ENCODE data around the gene TMEM259.

The TMEM259 gene

DNA sequence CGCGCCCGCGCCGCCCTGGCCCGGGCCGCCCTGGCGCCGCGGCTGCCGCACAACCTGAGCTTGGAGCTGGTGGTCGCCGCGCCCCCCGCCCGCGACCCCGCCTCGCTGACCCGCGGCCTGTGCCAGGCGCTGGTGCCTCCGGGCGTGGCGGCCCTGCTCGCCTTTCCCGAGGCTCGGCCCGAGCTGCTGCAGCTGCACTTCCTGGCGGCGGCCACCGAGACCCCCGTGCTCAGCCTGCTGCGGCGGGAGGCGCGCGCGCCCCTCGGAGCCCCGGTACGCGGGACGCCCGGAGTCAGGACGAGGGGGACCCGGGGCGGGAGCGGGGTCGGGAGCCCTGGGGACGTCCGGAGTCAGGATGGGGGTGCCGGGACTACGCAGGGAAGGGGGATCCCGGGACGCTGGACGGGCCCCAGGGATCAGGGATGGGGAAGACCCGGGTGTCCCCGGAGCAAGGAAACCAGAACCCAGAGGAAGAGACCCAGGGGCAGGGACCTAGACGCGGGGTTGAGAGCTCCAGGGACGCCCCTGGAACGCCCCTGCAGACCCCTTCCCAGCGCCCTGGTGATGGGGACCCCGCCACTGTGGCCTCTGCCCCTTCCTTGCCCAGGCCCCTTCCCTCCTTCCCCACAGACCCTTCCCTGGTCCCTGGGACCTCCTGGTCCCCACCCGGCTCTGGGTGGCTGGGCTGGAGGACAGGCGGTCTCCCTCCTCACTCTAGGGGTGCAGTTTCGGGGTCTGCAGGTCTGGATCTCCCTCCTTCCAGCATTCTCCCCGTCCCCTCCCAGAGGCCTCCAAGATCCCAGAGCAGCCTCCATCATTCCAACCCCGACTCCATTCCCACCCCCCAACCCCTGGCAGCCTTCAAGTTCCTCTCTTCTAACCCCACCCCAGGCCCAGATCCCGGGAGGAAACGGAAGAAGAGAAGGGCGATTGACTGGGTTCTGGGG lies 20.1 kb downstream of the TMEM259 start:
- DNase-seq = no peak

DNA sequence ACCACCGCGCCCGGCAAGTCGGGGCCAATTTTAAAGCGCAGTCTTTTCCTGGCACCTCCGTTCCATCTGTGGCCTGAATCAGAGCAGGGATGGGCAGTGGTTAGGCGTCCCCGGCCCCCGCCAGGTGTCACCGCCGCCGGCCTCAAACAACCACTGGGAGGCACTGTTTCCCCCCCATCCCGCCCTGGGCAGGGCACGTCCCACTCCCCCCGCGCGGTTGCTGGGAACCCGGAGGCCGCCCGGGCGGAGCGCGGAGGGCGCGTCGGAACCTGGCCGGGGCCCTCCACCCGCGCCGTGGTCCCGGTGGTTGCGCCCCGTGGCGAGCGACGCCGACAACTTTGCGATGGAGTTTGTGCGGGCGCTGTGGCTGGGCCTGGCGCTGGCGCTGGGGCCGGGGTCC lies 20.8 kb downstream of the TMEM259 start, which contains the start of gene GRIN3B:
Gene GRIN3B, plus strand, starts transcription at position 325 of the 400 bp plus-strand sequence. Its CDS starts 19 bp downstream, at position 344.
- DNase-seq = peak; percentile 53

DNA sequence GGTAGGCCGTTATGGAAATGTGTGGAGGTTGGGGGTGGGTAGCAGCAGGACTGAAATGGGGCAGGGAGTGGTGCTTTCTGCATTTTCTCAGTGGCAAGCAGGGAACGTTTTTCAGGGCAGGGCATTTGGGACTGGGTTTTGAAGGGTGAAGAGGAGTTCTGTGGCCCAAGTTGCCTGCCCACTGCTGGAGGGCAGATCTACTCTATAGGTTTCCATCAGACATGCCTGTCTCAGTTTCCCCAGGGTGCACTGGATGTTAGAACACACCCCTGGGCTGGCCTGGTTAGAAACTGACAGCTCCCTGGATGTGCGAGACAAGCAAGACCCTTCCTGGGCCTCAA lies 21.6 kb downstream of the TMEM259 start:
- DNase-seq = no peak

DNA sequence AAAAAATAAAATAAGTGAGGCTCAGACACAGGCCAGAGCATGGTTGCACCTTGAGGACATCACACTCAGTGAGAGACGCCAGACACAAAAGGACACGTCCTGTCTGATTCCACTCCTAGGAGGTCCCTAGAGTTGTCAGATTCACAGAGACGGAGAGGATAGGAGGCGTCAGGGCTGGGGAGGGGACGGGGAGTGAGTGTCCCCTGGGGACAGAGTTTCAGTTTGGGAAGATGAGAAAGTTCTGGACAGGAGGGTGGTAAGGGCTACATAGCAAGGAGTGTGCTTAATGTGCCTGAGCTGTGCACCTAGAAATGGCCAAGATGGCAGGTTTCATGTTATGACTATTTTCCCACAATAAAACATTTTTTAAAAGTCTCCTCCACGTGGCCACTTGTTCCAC lies 22.9 kb downstream of the TMEM259 start:
- no peak for DNase-seq

DNA sequence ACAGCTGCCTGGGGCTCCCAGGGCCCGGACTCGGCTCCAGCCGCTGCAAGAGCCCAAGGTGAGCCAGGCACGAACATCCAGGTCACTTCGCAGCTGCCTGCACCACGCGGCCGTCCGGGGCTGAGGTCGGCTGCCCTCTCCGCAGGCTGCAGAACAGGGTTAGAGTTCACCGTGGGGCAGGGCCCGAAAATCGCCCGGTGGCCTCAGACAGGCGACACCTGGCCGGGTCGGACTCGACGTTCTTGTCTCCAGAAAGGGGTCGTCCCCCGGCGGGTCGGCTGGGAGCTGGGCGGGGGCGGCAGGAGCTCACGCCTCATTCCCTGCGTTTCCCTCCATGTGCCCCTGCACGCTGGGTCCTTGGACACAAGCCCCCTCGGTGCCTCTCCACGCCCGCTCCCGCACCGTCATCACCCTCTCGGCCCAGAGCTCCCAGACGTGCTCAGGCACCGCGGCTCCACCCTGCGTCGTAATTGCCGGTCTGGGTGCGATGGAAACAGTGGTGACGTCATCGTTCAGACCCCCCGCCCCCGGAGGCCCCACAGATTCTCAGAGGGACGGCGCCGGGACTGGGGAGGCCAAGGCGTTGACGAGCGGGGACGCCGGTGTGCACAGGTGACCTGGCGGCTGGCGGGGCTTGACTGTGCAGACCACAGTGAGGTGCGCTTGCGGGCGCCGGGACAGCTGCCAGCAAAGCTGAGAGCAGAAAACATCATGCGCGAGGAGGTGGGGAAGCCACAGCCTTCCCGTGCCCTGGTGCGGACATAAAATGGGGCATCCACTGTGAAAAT lies 24.7 kb downstream of the TMEM259 start:
- DNase-seq = peak; percentile 81

DNA sequence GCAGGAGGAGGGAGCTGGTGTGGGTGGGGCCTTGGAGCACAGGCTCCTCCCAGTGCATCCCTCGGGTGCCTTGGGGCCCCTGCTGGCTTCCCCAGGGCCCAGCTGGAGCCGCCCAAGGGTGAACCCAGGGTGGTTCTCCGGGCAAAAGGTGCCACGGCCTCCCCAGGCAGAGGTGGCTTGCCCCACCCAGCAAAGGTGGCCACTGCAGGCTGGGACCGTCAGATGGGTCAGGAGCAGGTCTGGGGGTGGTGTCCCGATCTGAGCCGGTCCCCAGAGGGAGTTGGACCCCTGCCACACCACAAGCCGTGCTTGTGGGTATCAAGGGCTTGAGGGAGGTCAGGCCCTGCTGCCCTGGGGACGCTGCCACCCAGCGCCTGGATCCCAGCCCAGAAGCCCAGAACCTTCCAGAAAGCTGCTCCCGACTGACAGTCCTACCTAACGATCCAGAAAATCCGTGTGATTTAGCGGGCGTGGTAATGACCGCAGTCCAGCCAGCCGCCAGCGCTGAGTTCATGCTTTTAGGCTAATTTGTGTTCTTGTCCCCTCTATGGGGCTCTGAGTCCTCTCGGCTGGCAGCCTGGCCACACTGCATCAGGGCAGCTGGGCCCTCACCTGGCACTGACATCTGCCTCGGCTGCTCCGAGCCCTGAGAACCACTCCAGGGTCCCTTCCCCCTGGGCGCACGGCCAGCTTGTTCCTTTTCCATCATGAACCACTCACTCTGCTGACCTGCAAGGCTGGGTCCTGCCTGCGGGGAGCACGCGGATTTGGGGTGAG lies 25.7 kb downstream of the TMEM259 start:
- no peak for DNase-seq

DNA sequence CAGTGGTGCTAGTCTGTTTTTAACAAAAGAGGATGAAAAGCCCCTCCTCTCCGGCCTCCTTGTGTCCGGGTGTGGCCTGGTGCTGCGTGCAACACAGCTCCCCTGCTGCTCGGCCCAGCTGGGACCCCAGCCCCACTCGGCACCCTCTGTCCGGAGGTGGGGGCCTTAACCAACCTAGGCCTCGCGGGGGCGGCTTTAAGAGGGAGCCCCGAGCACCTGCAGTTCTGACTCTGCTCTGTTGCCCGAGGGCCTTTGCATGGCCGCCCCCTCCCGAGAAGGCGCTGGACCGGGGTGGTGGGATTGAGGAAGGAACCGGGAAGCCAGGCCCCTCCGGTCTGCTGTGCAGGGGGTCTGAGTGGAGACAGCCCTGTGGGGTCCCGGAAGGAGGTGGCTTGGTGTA lies 26.4 kb downstream of the TMEM259 start:
- no peak for DNase-seq

DNA sequence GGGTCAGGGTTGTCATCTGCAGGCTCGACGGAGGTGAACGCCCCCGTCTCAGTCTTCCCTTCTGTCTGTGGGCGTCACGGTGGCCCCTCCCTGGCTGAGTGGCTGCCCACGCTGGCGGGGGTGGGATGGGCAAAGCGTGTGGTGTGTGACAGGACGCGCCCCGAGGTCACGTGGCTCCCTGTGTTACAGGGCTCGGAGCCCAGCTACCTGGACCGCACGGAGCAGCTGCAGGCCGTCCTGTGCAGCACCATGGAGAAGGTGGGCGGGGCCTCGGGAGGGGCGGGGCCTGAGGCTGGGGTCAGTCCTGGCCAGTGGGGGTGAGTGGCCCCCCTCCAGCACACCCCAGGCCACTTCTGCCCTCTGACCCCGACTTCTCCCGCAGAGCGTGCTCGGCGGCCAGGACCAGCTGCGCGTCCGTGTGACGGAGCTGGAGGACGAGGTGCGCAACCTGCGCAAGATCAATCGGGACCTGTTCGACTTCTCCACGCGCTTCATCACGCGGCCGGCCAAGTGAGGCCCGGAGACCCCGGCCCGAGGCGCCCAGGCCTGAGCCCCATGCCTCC lies 27.0 kb downstream of the TMEM259 start:
- DNase-seq = no peak

DNA sequence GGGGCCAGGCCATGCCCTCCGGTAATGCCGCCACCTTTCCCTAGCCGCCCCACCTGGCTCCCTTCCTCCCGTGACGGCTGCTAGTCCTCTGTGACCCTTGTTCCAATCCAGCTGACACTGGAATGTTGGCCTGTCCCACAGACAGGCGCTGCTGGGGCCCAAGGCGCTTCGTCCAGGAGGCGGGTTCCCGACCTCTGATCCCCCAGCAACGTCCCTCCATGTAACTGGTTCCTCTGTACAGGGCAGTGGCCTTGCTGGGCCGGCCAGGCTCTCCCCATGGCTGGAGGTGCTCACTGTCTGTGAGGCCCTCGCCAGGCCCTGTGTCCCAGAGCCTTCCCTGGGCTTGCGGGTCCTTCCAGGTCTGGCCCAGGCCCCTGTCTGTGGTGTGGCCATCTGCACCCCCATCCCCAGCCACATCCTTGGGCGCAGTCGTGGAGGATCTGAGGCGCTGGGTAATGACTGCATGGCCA lies 27.5 kb downstream of the TMEM259 start:
- DNase-seq = no peak

DNA sequence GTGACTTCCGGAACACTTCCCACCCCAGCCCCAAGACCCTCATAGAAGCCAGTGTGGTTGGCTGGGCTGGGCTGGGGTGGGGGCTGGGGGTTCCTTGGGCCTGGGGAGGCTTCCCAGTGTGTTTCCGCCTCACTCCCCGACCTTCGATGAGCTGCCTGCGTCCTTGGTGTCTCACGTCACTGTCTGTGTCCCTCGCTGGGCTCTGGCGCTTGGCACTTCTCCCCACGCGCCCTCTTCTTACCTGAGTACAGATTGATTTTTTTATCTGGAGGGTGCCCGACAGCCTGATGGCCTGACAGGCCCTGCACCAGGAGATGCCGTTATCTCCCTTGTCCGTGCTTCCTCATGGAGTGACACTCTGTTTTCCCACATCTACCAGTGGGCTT lies 28.3 kb downstream of the TMEM259 start:
- no peak for DNase-seq

DNA sequence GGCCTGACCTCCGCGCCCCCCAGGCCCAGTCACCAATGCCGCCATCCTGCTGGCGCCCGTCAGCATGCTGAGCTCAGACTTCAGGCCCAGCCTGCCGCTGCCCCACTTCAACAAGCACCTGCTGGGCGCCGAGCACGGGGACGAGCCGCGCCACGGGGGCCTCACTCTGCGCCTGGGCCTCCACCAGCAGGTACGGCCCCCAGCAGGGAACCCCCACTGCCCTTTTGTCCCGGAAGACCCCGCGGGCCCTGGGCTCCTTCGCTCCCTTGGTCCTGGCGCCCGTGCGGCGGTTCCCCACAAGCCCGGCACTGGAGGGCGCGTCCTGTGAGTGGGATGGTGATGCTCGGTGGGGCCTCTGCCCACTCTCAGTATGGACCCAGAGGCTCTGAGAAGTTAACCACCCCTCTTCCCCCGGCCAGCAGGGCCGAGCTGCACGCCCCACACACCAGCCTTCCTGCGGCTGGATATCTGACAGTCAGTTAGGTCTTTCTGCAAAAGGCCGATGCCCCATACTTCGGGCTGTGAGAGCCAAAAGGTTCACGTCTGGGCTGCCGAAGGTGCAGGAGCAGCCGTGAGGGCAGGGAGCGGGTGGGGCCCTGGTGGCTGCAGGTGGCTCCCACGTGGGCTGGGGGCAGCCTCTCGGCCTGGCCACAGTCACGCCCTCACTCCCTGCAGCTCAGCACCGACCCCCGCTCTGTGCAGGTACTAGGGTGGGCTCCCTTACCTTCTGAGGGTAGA lies 28.8 kb downstream of the TMEM259 start:
- no peak for DNase-seq

DNA sequence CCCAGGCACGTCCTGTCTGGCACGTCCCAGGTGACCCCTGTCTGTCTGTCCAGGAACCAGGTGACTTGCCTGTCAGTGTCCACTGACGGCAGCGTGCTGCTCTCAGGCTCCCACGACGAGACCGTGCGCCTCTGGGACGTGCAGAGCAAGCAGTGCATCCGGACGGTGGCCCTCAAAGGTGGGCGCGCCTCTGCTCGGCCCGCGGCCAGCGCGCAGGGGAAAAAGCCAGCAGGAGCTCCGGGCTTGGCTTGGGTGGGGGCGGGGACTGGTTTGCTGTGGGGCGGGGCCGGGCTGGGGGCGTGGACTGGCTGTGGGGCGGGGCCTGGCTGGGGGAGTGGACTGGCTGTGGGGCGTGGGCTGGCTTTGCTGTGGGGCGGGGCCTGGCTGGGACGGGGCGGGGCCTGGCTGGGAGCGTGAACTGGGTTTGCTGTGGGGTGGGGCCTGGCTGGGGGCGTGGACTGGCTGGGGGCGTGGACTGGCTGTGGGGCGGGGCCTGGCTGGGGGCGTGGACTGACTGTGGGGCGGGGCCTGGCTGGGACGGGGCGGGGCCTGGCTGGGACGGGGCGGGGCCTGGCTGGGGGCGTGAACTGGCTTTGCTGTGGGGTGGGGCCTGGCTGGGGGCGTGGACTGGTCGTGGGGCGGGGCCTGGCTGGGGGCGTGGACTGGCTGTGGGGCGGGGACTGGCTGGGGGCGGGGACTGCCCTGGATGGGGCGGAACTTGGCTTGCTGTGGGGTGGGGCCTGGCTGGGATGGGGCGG lies 29.6 kb downstream of the TMEM259 start:
- peak; percentile 40 for DNase-seq

DNA sequence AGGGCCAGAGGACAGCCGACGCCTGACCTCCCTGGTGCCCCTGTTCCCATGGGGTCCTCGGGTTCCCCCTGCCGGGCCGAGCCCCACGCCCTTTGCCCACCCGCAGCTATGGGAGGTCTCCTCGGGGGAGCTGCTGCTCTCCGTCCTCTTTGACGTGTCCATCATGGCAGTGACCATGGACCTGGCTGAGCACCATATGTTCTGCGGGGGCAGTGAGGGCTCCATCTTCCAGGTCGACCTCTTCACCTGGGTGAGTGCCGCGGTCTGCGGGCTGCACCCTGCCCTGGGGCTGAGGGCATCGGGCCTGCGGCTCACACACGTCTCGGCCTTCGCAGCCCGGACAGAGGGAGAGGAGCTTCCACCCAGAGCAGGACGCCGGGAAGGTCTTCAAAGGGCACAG lies 30.2 kb downstream of the TMEM259 start:
- DNase-seq = no peak

DNA sequence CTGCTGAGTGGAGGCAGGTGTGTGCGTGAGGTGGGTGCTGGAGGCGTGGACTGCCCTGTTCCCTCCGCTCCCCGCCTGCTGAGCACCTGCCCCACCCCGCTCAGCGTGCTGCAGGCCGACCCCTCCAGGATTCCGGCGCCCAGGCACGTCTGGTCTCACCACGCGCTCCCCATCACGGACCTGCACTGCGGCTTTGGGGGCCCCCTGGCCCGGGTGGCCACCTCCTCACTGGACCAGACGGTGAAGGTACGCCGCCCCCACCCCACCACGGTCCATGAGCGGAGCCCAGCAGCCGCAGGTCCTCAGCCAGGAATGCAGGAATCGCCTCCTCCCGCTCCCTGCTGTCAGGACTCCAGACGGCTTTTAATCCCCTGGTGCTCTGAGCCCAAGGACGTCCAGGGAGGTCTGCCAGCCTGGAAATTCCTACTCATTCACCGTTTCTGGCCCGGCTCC lies 30.8 kb downstream of the TMEM259 start:
- DNase-seq = no peak

DNA sequence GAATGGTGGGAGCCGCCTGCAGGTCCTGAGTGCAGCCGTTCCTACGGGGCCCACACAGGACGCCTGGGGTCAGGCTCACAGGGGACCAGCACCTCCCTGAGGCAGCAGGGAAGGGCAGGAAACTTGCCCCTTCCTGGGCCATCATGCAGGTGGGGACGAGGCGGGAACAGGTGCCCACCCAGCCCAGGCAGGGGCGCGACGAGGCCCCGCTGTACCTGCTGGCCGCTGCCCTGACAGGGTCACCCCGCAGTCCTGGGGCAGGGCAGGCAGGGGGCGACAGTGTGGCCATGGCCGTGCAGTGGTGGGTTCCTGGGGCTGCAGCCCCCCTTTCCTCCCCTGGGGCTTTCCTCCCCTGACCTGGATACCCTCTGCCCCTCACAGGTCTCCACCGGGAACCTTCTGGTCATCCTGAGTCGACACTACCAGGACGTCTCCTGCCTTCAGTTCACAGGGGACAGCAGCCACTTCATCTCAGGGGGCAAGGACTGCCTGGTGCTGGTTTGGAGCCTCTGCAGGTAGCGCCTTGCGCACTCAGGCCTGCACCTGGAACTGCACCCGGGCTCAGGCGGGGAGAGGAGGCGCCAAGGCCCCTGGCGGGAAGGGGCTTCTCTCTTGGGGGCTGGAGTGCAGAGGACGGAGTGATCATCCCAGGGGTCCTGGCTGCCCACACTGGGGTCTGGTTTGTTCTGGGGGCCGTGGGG lies 31.4 kb downstream of the TMEM259 start:
- DNase-seq = no peak

DNA sequence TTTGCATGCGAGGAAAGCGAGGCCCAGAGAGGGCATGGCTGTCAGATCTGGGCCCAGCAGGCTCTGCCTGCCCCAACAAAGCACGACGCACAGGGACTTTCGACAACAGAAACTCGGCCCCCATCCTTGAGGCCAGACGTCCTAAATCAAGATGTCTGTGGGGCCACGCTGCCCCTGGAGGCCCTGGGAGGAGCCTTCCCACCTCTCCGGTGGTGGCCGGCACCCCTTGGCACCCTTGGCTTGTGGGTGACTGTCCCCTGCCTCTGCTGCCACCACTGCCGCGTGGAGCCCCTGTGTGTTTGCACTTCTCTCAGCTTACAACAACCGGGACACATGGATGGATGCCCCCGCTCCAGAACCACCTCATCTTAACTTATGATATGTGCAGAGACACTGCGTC lies 32.4 kb downstream of the TMEM259 start:
- no peak for DNase-seq

DNA sequence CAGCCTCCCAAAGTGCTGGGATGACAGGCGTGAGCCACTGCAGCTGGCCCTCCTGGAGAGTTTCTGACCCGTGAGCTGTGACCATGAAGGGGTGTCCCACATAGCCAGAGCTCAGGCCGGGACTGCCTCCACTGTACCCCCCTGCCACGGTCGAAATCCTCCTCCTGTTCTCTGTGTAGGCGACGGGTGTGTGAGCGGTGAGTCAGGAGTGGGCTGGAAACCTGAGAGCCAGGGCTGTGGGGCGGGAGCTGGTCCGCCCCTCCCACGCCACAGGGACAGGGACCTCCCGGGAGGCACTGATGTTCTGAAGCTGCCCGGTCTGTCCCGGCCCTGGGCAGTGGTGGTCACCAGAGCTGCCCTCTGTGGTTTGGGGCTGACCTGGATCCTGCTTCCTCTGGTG lies 32.8 kb downstream of the TMEM259 start:
- DNase-seq = no peak

DNA sequence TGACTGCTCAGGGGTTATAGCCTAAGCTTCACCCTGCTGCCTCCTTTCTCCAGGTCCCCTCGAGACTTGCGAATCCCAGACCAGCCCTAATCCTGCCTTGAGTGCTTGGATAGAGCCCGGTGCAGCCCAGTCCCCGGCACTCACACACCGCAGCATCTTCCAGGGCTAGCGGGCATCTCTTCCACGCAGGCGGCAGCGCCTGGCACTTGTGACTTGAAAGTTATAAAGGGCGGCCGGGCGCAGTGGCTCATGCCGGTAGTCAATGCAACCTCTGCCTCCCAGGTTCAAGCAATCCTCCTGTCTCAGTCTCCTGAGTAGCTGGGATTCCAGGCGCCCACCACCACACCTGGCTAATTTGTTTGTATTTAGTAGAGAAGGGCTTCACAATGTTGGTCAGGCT lies 34.8 kb downstream of the TMEM259 start:
- no peak for DNase-seq

DNA sequence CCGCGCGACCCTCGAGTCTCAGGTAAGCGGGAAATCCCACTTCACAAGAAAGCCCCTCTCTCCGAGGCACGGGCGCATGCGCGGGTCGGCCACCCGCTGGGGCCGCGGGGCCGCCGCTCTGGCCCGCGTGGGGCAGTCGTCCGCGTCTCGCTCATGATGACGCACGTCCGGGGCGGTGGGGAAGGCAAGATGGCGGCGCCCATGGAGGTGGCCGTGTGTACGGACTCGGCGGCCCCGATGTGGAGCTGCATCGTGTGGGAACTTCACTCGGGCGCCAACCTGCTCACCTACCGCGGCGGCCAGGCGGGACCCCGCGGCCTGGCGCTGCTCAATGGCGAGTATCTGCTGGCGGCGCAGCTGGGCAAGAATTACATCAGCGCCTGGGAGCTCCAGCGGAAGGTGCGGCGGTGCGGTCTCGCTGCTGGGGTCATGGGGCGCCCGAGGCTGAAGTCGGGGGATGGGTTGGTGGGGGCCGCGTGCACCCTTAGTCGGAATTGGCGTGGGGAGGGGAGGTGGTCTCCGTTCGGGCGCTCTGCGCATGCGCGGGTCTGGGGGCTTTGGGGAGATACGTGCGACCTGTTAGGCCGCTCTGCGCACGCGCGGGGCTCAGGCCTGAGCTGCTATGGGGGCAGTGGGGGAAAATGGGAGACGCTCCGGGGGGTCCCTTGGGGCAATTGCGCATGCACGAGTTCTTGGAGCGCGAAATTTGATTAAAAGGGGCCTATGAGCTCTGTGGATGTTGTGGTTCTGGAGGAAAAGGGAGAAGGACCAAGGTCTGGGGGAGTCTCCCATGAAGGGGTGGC lies 36.6 kb downstream of the TMEM259 start, which contains the start of gene WDR18:
Gene WDR18, plus strand, starts transcription at position 181 of the 803 bp plus-strand sequence. Its CDS starts 9 bp downstream, at position 190.
- peak; percentile 87 for DNase-seq
